Keratinocyte (primary cell): ENCODE results near the gene BTBD16. TPM values are rescaled to one million over a fixed set of nuclear protein-coding genes. Genes with fewer than 3 reads are reported as not detected.

Source experiments
- DNase-seq: peaks from one replicate; pipeline ENCODE4 v3.0.0-alpha.2; 2011; ENCODE audit warnings: low read depth, missing footprints, low spot score
- FAIRE-seq: peaks from 2 replicates; lab custom pipeline; 2011; peaks lifted over from hg19 to GRCh38; lab: Jason Lieb, UNC
- H2AFZ ChIP-seq: 2 replicates; pipeline ENCODE4 v1.6.0; 2012; ENCODE audit warnings: low read length, control low read depth, inconsistent platforms; ENCODE audit not compliant: control insufficient read depth
- H3K27ac ChIP-seq: 2 replicates; pipeline ENCODE4 v1.5.1; 2011; ENCODE audit warnings: low read length; ENCODE audit not compliant: control insufficient read depth, insufficient read depth
- H3K27me3 ChIP-seq: 3 replicates; pipeline ENCODE4 v1.6.0; 2011; ENCODE audit warnings: low read length; ENCODE audit not compliant: control insufficient read depth, insufficient read depth; ENCODE audit errors: extremely low read depth
- H3K36me3 ChIP-seq, 2 experiments: 2 replicates in 1 of 2; 3 replicates in 1 of 2; pipeline ENCODE4 v1.5.1; 2011; ENCODE audit warnings: low read length in 2 of 2, mild to moderate bottlenecking in 1 of 2; ENCODE audit not compliant: control insufficient read depth in 2 of 2, insufficient read depth in 2 of 2; ENCODE audit errors: extremely low read depth in 1 of 2
- H3K4me1 ChIP-seq: 3 replicates; pipeline ENCODE4 v1.5.1; 2011; ENCODE audit warnings: low read length; ENCODE audit not compliant: control insufficient read depth, insufficient read depth; ENCODE audit errors: extremely low read depth
- H3K4me2 ChIP-seq: 3 replicates; pipeline ENCODE4 v1.6.0; 2011; ENCODE audit warnings: low read depth, low read length; ENCODE audit not compliant: control insufficient read depth, insufficient read depth; ENCODE audit errors: extremely low read depth
- H3K4me3 ChIP-seq, 3 experiments: fragments of 200-600 bp in 1 of 3; sonication (generic) in 1 of 3; 2 replicates in 2 of 3; 3 replicates in 1 of 3; pipeline ENCODE4 v1.5.1; 2011 to 2016; ENCODE audit warnings: low read length in 3 of 3, mild to moderate bottlenecking in 3 of 3, control low read depth in 2 of 3, inconsistent platforms in 1 of 3, low read depth in 1 of 3, mixed read lengths in 1 of 3, mixed run types in 1 of 3, moderate library complexity in 1 of 3; ENCODE audit not compliant: control insufficient read depth in 2 of 3, insufficient read depth in 2 of 3; ENCODE audit errors: extremely low read depth in 1 of 3
- H3K79me2 ChIP-seq: 2 replicates; pipeline ENCODE4 v1.6.0; 2012; ENCODE audit warnings: low read length; ENCODE audit not compliant: control insufficient read depth, insufficient read depth
- H3K9ac ChIP-seq: 3 replicates; pipeline ENCODE4 v1.6.0; 2011; ENCODE audit warnings: low read length; ENCODE audit not compliant: control insufficient read depth, insufficient read depth; ENCODE audit errors: extremely low read depth
- H3K9me1 ChIP-seq: 3 replicates; pipeline ENCODE4 v1.6.0; 2011; ENCODE audit warnings: low read length; ENCODE audit not compliant: control insufficient read depth, insufficient read depth; ENCODE audit errors: extremely low read depth
- H3K9me3 ChIP-seq: 2 replicates; pipeline ENCODE4 v1.5.1; 2012; ENCODE audit warnings: low read depth, low read length; ENCODE audit not compliant: control insufficient read depth
- H4K20me1 ChIP-seq: 3 replicates; pipeline ENCODE4 v1.6.0; 2011; ENCODE audit warnings: low read length; ENCODE audit not compliant: control insufficient read depth, insufficient read depth; ENCODE audit errors: extremely low read depth
- EZH2 ChIP-seq: IDR thresholded peaks from one replicate; pipeline ENCODE4 v1.6.1; 2012; ENCODE audit warnings: inconsistent platforms, mild to moderate bottlenecking, low read length, moderate library complexity
- dilution Hi-C: fragments of 300-500 bp; cut with MboI; formaldehyde crosslinking; loops from one replicate; pipeline ENCODE4 v1.7.0; 2020; ENCODE audit warnings: low sequenced_read_pairs; ENCODE audit not compliant: extremely low pct_ligation_motif_present
- polyA plus RNA-seq, 5 experiments: library from polyadenylated mRNA; depleted of rRNA in 3 of 5; stranded (reverse) in 3 of 5; stranded (forward) in 1 of 5; unstranded in 1 of 5; fragments of >200 nt; gene quantifications; 1 replicate in 1 of 5; 2 replicates in 3 of 5; 3 replicates in 1 of 5; pipeline versions ENCODE4 v1.2.1 to v1.2.3, GENCODE V29; 2011 to 2012; ENCODE audit warnings: missing spikeins in 2 of 5, low read depth in 1 of 5, low replicate concordance in 1 of 5
- TF ChIP-seq, protein P1 (sequence below), 3 experiments: IDR thresholded peaks in 1 of 3; conservative IDR thresholded peaks in 1 of 3; optimal IDR thresholded peaks in 1 of 3; 2 replicates in 2 of 3; 3 replicates in 1 of 3; pipeline versions ENCODE3 to v1.5.1; 2011; ENCODE audit warnings: low read length in 3 of 3, mild to moderate bottlenecking in 3 of 3, moderate library complexity in 2 of 3, control low read depth in 1 of 3, inconsistent platforms in 1 of 3; ENCODE audit not compliant: insufficient read depth in 2 of 3; ENCODE audit errors: extremely low read depth in 1 of 3

Gene BTBD16
- polyA plus RNA-seq, 1 donor (not counting 4 experiments of a cell fraction or from before 2014, with no cell fraction given), result 4.9 TPM

DNA sequence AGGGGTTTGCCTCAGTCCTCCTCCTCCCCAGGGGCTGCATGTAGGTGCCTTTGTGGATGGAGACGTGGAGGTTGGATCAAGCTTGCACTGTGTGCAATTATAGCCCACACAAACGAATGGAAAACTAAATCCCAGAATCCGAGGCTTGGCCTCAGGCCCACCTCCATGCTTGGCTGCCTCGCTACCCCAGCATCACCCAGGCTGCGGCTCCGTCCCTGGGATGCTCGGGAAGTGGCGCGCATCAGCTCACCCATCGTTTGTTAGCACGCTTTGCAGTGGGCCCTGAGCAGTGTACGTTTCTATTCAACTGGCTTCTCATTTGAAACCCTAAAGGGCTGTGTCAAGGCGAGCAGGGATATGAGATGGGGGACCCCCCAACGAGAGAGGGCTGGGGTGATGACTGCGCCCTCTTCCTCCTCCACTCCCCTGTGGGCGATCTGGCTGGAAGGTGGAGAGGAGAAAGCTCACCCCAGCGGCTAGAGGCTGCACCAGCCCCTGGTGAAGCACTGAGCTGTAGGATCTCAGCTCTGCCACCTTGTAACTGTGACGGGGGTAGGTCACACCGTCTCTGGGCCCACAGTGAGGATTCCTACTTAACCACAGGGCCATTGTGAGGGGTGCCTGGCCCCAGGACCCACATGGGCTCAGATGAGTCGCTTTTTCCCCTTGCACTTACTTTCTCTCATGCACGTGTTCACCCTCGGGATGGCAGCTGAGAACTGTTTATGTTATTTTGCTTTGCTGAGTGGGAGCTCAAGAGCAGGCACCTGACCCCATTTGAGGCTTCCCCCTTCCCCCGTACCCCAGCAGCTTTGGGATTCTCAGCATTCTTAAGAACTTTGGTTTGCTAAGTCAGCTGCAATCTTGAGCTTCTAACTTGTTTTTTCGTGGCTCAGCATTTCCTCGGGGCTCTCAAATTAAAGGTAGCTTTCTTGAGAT, 12.7 kb upstream of the BTBD16 start:
- H3K4me2 ChIP-seq, result no peak overlapping the region
- H4K20me1 ChIP-seq, result no peaks in the 10 kb centered on the region
- H3K4me1 ChIP-seq, result no peaks in the 10 kb centered on the region
- TF ChIP-seq EZH2, result no peak
- TF ChIP-seq, protein P1, sequence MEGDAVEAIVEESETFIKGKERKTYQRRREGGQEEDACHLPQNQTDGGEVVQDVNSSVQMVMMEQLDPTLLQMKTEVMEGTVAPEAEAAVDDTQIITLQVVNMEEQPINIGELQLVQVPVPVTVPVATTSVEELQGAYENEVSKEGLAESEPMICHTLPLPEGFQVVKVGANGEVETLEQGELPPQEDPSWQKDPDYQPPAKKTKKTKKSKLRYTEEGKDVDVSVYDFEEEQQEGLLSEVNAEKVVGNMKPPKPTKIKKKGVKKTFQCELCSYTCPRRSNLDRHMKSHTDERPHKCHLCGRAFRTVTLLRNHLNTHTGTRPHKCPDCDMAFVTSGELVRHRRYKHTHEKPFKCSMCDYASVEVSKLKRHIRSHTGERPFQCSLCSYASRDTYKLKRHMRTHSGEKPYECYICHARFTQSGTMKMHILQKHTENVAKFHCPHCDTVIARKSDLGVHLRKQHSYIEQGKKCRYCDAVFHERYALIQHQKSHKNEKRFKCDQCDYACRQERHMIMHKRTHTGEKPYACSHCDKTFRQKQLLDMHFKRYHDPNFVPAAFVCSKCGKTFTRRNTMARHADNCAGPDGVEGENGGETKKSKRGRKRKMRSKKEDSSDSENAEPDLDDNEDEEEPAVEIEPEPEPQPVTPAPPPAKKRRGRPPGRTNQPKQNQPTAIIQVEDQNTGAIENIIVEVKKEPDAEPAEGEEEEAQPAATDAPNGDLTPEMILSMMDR (optimal IDR thresholded peaks at IDR 0.05 in 1 of 3, IDR thresholded peaks at IDR 0.05 in 1 of 3, conservative IDR thresholded peaks at IDR 0.05 in 1 of 3; ENCODE audit: extremely low read depth in 1 of 3, insufficient read depth in 2 of 3, low read length in 3 of 3), result no peak
- H3K9ac ChIP-seq, result no peak overlapping the region
- dilution Hi-C loops, result no loop called here
- H3K9me3 ChIP-seq, result no peaks in the 10 kb centered on the region
- H3K36me3 ChIP-seq, result peaks cover 0 to 2% of the 10 kb centered on the region in 2 experiments
- H3K27ac ChIP-seq, result no peak overlapping the region
- H3K4me3 ChIP-seq, result no peak overlapping the region
- DNase-seq, result no peak
- no peaks in the 10 kb centered on the region for H3K9me1 ChIP-seq
- no peak for FAIRE-seq
- no peaks in the 10 kb centered on the region for H3K79me2 ChIP-seq
- no peak overlapping the region for H2AFZ ChIP-seq
- H3K27me3 ChIP-seq, result no peaks in the 10 kb centered on the region

- dilution Hi-C loops, result no loop called here
- H3K36me3 ChIP-seq, result peaks cover 0 to 2% of the 10 kb centered on the region in 2 experiments
- FAIRE-seq (no peak), DNase-seq (no peak)
- no peaks in the 10 kb centered on the region for H4K20me1 ChIP-seq
- H3K79me2 ChIP-seq, result no peaks in the 10 kb centered on the region
- no peak overlapping the region for H3K4me2 ChIP-seq
- TF ChIP-seq, protein P1 (optimal IDR thresholded peaks at IDR 0.05 in 1 of 3, IDR thresholded peaks at IDR 0.05 in 1 of 3, conservative IDR thresholded peaks at IDR 0.05 in 1 of 3; ENCODE audit: extremely low read depth in 1 of 3, insufficient read depth in 2 of 3, low read length in 3 of 3), result no peak
- TF ChIP-seq EZH2, result no peak
- no peaks in the 10 kb centered on the region for H3K27me3 ChIP-seq
- H3K27ac ChIP-seq, result no peak overlapping the region
- H3K4me1 ChIP-seq, result peaks cover 2% of the 10 kb centered on the region
- no peak overlapping the region for H2AFZ ChIP-seq
- no peak overlapping the region for H3K4me3 ChIP-seq
- H3K9ac ChIP-seq, result no peak overlapping the region
- H3K9me3 ChIP-seq, result no peaks in the 10 kb centered on the region
- no peaks in the 10 kb centered on the region for H3K9me1 ChIP-seq
These were observed 12.0 kb upstream of the BTBD16 start for GRCh38 chr10:122259075-122259466.
